Activated T-helper 1 cell treated with anti-CD3 and anti-CD28 coated beads, Interleukin-12 subunit alpha, Interleukin-12 subunit beta, Interleukin-2, Interleukin-4 antibody, amounts not matched to agents 30 ng/mL and 10 ng/mL and 1 ng/mL, durations not matched to agents 14 hours and 24 hours and 36 hours (primary cell): ENCODE results near the gene LONP1. TPM values are rescaled to one million over a fixed set of nuclear protein-coding genes. Genes with fewer than 3 reads are reported as not detected.
"Not testable (repeated sequence)": the region's sequence is repeated elsewhere in the genome, so short reads cannot be mapped to it uniquely, and the experiment has no call there.

Experiments
- DNase-seq: peaks from one replicate; pipeline ENCODE4 v3.0.0; 2021; ENCODE audit warnings: low spot score
- H3K27ac Mint-ChIP-seq: one replicate; pipeline ENCODE4 v1.8.0; 2021; ENCODE audit warnings: mild to moderate bottlenecking, mixed read lengths
- H3K27me3 Mint-ChIP-seq: one replicate; pipeline ENCODE4 v1.8.0; 2022; ENCODE audit warnings: mild to moderate bottlenecking, moderate library complexity, mixed read lengths; ENCODE audit not compliant: insufficient read depth
- H3K36me3 Mint-ChIP-seq: one replicate; pipeline ENCODE4 v1.8.0; 2021; ENCODE audit warnings: low read depth, mixed read lengths
- H3K4me1 Mint-ChIP-seq: one replicate; pipeline ENCODE4 v1.8.0; 2021; ENCODE audit warnings: low read depth, mixed read lengths
- H3K4me3 Mint-ChIP-seq: one replicate; pipeline ENCODE4 v1.8.0; 2021; ENCODE audit warnings: mild to moderate bottlenecking, moderate library complexity, mixed read lengths
- H3K9me3 Mint-ChIP-seq: one replicate; pipeline ENCODE4 v1.8.0; 2021; ENCODE audit warnings: mixed read lengths
- intact Hi-C: fragments of 100-400 bp; cut with micrococcal nuclease; formaldehyde crosslinking; loops from one replicate; pipeline ENCODE4 v1.15.1; 2024
- total RNA-seq: library from RNA; stranded (reverse); gene quantifications from 2 replicates; pipeline ENCODE4 v1.2.3, GENCODE V29; 2022

Gene LONP1
- total RNA-seq, 1 donor from 2014 or later = 186 TPM

DNA sequence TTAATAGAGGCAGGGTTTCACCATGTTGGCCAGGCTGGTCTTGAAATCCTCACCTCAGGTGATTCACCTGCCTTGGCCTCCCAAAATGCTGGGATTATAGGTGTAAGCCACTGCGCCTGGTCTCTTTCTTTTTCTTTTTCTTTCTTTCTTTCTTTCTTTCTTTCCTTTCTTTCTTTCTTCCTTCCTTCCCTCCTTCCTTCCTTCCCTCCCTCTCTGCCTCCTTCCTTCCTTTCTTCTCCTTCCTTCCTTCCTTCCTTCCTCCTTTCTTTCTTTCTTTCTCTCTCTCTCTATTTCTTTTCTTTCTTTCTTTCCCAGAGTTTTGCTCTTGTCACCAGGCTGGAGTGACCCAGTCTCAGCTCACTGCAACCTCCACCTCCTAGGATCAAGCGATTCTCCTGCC is 13.2 kb upstream of the LONP1 start:
- H3K4me1 Mint-ChIP-seq, H3K27ac Mint-ChIP-seq, H3K27me3 Mint-ChIP-seq: not testable (repeated sequence)

GRCh38 chr19:5727453-5728050 is 7.6 kb upstream of the LONP1 start:
- Mint-ChIP-seq H3K9me3 (no peaks in the 10 kb centered on the region), H3K27me3 (peaks cover 7% of the 10 kb centered on the region), H3K4me1 (no peaks in the 10 kb centered on the region), H3K27ac (no peak overlapping the region), H3K36me3 (no peaks in the 10 kb centered on the region), H3K4me3 (no peak overlapping the region)
- no peak for DNase-seq
- intact Hi-C loops = no loop called here

More for the DNA sequence above, 13.2 kb upstream of the LONP1 start:
- H3K36me3 Mint-ChIP-seq, intact Hi-C loops, H3K9me3 Mint-ChIP-seq, H3K4me3 Mint-ChIP-seq, DNase-seq: not testable (repeated sequence)

DNA sequence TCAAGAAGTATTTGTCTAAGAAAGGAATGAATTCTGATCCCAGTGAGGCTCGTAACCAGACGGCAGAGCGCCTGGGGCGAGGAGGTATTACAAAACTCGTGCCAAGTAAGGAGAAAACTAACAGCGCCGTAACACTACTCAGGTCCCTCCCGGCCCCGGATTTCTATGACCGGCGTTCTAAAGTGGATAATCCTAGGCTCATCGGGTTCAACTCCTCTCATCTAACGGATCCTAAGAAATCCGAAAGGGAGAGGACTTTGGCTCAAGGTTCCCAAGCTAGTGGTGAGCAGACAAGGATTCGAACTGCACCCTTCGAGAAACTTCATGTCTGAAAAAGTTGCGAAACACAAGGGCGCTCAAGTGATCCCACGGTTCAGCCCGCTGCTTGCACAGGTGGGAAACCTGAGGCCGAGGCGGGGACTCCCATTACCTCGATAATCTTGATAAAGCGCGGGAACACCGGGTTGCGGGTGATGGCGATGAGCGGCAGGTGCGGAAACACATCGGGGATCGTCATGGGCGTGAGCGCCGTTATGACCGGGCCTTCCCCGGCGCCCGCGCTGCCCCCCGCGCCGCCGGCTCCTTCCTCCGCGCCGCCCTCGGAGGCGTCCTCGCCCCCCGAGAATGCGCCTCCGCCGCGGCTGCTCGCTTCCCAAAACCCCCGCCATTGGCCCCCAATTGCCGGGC is 529 bp downstream of the LONP1 start:
- Mint-ChIP-seq H3K4me1 (peaks cover 25% of the 10 kb centered on the region), H3K36me3 (peaks cover 17% of the 10 kb centered on the region), H3K9me3 (no peaks in the 10 kb centered on the region), H3K27ac (peak overlapping the region; percentile 96), H3K27me3 (peaks cover 3% of the 10 kb centered on the region), H3K4me3 (peak overlapping the region; percentile 98)
- peak; percentile 8 for DNase-seq
- intact Hi-C loops = no loop called here

DNA sequence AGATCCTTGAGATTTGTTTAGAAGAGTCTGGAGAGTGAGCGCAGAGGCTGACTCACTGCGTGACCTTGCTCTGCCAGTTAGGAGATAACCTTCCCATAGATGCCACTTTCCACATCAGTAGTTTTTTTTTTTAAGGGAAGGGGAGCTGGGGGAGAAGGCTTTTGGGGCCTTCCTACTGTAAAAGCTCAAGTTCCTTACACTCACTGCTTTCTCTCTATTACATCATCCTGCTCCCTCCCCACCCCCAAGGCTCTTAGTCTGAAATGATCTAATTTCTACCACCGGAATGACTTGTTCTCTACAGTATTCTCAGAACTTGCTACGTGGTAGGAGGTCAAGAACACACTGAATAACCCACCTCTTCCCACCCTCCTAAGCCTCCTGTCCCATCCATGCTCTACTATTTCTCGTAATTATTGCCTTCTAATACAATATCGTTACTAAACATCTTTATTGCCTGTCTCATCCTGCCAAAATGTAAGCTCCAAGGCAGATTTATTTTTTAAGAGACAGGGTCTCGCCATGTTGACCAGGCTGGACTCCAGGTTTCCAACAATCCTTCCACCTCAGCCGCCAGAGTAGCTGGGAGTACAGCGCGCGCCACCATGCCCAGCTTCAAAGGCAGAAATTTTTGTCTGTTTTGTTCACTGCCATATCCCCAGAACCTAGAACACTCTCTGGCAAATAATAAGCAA is 1.2 kb downstream of the LONP1 start:
- peak overlapping the region; percentile 96 for H3K27ac Mint-ChIP-seq
- peaks cover 3% of the 10 kb centered on the region for H3K27me3 Mint-ChIP-seq
- peaks cover 25% of the 10 kb centered on the region for H3K4me1 Mint-ChIP-seq
- H3K36me3 Mint-ChIP-seq = peaks cover 22% of the 10 kb centered on the region
- no peaks in the 10 kb centered on the region for H3K9me3 Mint-ChIP-seq
- DNase-seq = peak; percentile 48
- intact Hi-C loops = no loop called here
- peak overlapping the region; percentile 98 for H3K4me3 Mint-ChIP-seq

- intact Hi-C loops = no loop called here
- H3K4me1 Mint-ChIP-seq = peaks cover 25% of the 10 kb centered on the region
- peaks cover 26% of the 10 kb centered on the region for H3K36me3 Mint-ChIP-seq
- H3K4me3 Mint-ChIP-seq = peak overlapping the region; percentile 98
- no peak for DNase-seq
- peak overlapping the region; percentile 96 for H3K27ac Mint-ChIP-seq
- H3K9me3 Mint-ChIP-seq = no peaks in the 10 kb centered on the region
- peaks cover 2% of the 10 kb centered on the region for H3K27me3 Mint-ChIP-seq
These were observed 1.8 kb downstream of the LONP1 start for GRCh38 chr19:5718037-5718578.

DNA sequence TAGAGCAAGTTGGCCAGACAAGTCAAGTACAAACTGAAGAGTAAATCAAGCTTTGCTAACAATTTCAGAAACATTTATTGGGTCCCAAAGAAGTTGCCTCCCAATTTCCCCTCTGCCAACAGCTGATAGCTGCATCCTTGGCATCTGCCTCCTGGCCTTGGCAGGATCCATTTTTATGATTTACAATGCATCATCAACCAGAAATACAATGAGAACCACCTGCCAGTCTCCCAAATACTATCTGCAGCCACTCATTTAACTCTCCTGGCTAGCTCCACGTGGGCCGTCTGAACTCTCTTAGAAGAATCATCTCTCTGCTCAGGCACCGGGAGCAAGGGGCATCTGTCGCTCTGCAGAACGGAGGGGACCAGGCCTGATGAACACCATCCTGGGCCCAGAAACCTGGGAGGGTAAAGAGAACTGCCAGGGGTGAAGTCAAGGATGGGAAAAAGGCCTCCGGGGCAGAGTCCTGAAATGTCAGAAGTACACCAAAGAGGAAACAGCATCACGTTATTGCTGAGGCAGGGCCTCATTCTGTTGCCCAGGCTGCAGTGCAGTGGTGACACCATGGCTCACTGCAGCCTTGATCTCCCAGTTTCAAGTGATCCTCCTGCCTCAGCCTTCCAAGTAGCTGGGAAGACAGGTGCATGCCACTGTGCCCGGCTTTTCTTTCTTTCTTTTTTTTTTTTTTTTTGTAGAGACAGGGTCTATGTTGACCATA is 2.6 kb downstream of the LONP1 start:
- Mint-ChIP-seq H3K27ac (peak overlapping the region; percentile 96), H3K4me3 (peak overlapping the region; percentile 98), H3K27me3 (peaks cover 2% of the 10 kb centered on the region), H3K4me1 (peaks cover 25% of the 10 kb centered on the region), H3K9me3 (no peaks in the 10 kb centered on the region), H3K36me3 (peaks cover 29% of the 10 kb centered on the region)
- no peak for DNase-seq
- intact Hi-C loops = no loop called here

DNA sequence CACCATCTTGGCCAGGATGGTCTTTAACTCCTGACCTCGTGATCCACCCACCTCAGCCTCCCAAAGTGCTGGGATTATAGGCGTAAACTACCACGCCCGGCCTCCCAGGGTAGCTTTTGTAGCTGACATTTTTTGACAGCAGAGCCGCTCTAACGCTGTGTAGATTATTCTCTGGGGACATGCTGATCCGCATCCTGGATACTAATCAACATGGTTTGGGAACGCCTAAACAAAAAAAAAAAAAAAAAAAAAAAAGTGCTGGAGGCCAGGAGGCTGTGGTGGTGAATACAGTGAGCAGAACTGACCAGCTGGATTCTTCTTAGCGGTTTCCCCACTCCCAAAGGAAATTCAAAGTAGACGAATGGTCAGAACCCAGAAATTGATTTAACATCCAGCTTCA is 5.1 kb downstream of the LONP1 start:
- intact Hi-C loops = no loop called here
- Mint-ChIP-seq H3K9me3 (no peaks in the 10 kb centered on the region), H3K36me3 (peaks cover 35% of the 10 kb centered on the region), H3K4me1 (peaks cover 25% of the 10 kb centered on the region), H3K27me3 (peaks cover 2% of the 10 kb centered on the region), H3K4me3 (no peak overlapping the region), H3K27ac (no peak overlapping the region)
- no peak for DNase-seq

GRCh38 chr19:5713228-5713627 is 6.7 kb downstream of the LONP1 start:
- Mint-ChIP-seq H3K9me3 (no peaks in the 10 kb centered on the region), H3K27me3 (no peaks in the 10 kb centered on the region), H3K36me3 (peaks cover 29% of the 10 kb centered on the region), H3K4me3 (no peak overlapping the region), H3K4me1 (peaks cover 17% of the 10 kb centered on the region), H3K27ac (no peak overlapping the region)
- DNase-seq = no peak
- intact Hi-C loops = no loop called here

GRCh38 chr19:5711713-5712161 is 8.2 kb downstream of the LONP1 start:
- intact Hi-C loops = no loop called here
- no peaks in the 10 kb centered on the region for H3K27me3 Mint-ChIP-seq
- no peaks in the 10 kb centered on the region for H3K9me3 Mint-ChIP-seq
- no peak overlapping the region for H3K4me3 Mint-ChIP-seq
- DNase-seq = no peak
- H3K27ac Mint-ChIP-seq = no peak overlapping the region
- H3K36me3 Mint-ChIP-seq = peaks cover 26% of the 10 kb centered on the region
- H3K4me1 Mint-ChIP-seq = peaks cover 4% of the 10 kb centered on the region

DNA sequence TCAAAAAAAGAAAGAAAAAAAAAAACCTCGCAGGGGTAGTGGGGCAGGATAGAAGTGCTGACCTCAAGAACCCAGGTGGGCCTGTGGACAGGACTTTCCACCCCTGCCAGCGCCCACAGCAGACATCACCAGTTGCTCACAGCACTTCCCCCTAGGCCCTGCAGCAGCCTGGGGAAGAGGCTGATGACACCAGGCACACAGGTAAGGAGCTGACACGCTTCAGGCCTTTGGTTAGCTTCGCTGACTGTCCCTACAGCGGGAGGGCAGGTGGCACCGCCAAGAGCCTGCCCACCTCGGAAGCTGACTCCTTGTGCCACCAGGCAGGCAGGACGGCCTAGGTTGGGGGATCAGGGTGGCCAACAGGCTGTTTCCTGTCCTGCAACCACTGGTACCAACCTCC is 8.9 kb downstream of the LONP1 start:
- intact Hi-C loops = no loop called here
- H3K4me1 Mint-ChIP-seq = peaks cover 4% of the 10 kb centered on the region
- no peak for DNase-seq
- H3K27ac Mint-ChIP-seq = no peak overlapping the region
- H3K27me3 Mint-ChIP-seq = no peaks in the 10 kb centered on the region
- H3K36me3 Mint-ChIP-seq = peaks cover 26% of the 10 kb centered on the region
- no peaks in the 10 kb centered on the region for H3K9me3 Mint-ChIP-seq
- H3K4me3 Mint-ChIP-seq = no peak overlapping the region

DNA sequence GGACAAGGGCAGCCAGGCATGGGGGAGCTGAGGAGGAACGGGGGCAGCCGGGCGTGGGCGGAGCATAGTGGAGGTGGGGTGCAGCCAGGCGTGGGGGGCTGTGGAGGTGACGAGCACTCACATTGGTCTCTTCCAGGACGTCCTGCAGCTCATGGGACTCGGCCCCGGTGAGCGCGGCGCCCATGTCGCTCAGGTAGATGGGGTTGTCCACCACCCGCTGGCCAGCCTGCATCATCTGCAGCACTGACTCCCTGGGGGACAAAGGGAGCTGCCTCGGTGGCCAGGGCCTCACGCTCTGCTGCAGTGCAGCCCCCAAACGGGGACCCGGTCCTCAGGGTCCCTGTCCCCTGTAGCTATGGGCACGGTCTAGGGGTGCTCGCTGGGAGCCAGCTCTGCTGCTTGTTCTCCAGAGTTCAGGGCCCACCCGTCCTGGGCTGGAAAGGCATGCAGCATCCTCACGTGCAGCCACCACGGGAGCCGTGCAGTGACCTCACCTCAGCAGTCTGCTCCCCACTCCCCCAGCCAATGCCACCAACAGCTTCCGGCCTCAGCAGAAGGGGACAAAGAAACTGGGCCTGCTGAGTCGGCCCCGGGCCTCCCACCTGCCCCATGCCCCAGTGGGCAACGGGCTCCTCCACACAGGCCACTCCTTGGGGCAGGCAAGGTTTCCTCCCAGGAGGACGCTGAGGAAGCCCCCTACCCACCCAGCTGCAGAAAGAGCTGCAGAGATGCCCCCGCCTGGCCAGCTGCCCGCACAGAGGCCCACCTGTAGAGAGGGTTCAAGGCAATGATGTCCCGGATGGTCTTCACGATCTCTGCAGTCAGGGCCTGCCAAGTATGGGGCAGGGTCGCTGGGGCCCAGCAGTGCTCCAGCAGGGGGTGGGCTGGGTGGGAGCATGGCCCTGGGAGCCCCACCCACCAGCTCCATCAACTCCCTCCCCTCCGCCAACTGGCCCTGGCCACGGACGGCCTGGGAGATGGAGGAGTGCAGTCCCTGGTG is 12.1 kb downstream of the LONP1 start:
- DNase-seq = no peak
- Mint-ChIP-seq H3K27me3 (no peaks in the 10 kb centered on the region), H3K27ac (no peak overlapping the region), H3K4me3 (no peak overlapping the region), H3K9me3 (no peaks in the 10 kb centered on the region), H3K4me1 (no peaks in the 10 kb centered on the region), H3K36me3 (peaks cover 20% of the 10 kb centered on the region)
- intact Hi-C loops = no loop called here
